DOHH2 (cell line): ENCODE data around the gene MEGF11.

Experiments
- H3F3A ChIP-seq: fragments of 200-600 bp; sonication (generic), shearing (Covaris generic); 2 replicates; pipeline ENCODE4 v1.6.0; 2016; ENCODE audit warnings: antibody characterized with exemption, mild to moderate bottlenecking; ENCODE audit not compliant: control insufficient read depth, insufficient read depth
- H3K27ac ChIP-seq: fragments of 200-600 bp; sonication (generic); 2 replicates; pipeline ENCODE4 v1.5.1; 2014; ENCODE audit warnings: low read depth, mild to moderate bottlenecking, low read length, moderate library complexity
- H3K27me3 ChIP-seq: fragments of 200-600 bp; sonication (generic); 2 replicates; pipeline ENCODE4 v1.6.1; 2014; ENCODE audit warnings: mild to moderate bottlenecking, low read length, mixed read lengths; ENCODE audit not compliant: control insufficient read depth
- H3K36me3 ChIP-seq: fragments of 200-600 bp; sonication (generic); 2 replicates; pipeline ENCODE4 v1.6.1; 2014; ENCODE audit warnings: mild to moderate bottlenecking, low read length, moderate library complexity, mixed read lengths; ENCODE audit not compliant: control insufficient read depth
- H3K4me1 ChIP-seq: fragments of 200-600 bp; sonication (generic); 2 replicates; pipeline ENCODE4 v1.6.1; 2014; ENCODE audit warnings: mild to moderate bottlenecking, low read length, mixed read lengths; ENCODE audit not compliant: control insufficient read depth
- H3K4me2 ChIP-seq: fragments of 200-600 bp; sonication (generic); 2 replicates; pipeline ENCODE4 v1.6.0; 2014; ENCODE audit warnings: mild to moderate bottlenecking, low read length, moderate library complexity
- H3K4me3 ChIP-seq: fragments of 200-600 bp; sonication (generic); 2 replicates; pipeline ENCODE4 v1.5.1; 2014; ENCODE audit warnings: mild to moderate bottlenecking, low read length, mixed read lengths
- H3K79me2 ChIP-seq: fragments of 200-600 bp; sonication (generic); 2 replicates; pipeline ENCODE4 v1.6.1; 2014; ENCODE audit warnings: mild to moderate bottlenecking, low read length, mixed read lengths; ENCODE audit not compliant: control insufficient read depth
- H3K9me2 ChIP-seq: fragments of 200-600 bp; sonication (generic); replicated peaks from 2 replicates; pipeline ENCODE4 v1.6.1; 2014; ENCODE audit warnings: mild to moderate bottlenecking, low read length, mixed read lengths; ENCODE audit not compliant: control insufficient read depth
- H3K9me3 ChIP-seq: fragments of 200-600 bp; sonication (generic); 2 replicates; pipeline ENCODE4 v1.6.1; 2014; ENCODE audit warnings: antibody characterized with exemption, low read length, mixed read lengths; ENCODE audit not compliant: control insufficient read depth, insufficient read depth
- H4K20me1 ChIP-seq: fragments of 200-600 bp; sonication (generic); 2 replicates; pipeline ENCODE4 v1.6.0; 2014; ENCODE audit warnings: low read depth, mild to moderate bottlenecking, antibody characterized with exemption, low read length, moderate library complexity; ENCODE audit not compliant: control insufficient read depth, insufficient read depth
- EZH2phosphoT487 ChIP-seq: fragments of 200-600 bp; sonication (generic); IDR thresholded peaks from 2 replicates; pipeline ENCODE4 v1.6.1; 2017; ENCODE audit warnings: borderline replicate concordance, mild to moderate bottlenecking, antibody characterized with exemption, low read length, moderate library complexity, mixed read lengths
- TF ChIP-seq, protein P1 (sequence below): fragments of 200-600 bp; sonication (generic); IDR thresholded peaks from one replicate; pipeline ENCODE4 v1.5.1; 2014; ENCODE audit warnings: antibody characterized with exemption, mild to moderate bottlenecking, low read depth, low read length; ENCODE audit not compliant: poor library complexity, severe bottlenecking

Gene MEGF11

GRCh38 chr15:66108483-66109265 lies 144.9 kb downstream of the MEGF11 start:
- TF ChIP-seq, protein P1, sequence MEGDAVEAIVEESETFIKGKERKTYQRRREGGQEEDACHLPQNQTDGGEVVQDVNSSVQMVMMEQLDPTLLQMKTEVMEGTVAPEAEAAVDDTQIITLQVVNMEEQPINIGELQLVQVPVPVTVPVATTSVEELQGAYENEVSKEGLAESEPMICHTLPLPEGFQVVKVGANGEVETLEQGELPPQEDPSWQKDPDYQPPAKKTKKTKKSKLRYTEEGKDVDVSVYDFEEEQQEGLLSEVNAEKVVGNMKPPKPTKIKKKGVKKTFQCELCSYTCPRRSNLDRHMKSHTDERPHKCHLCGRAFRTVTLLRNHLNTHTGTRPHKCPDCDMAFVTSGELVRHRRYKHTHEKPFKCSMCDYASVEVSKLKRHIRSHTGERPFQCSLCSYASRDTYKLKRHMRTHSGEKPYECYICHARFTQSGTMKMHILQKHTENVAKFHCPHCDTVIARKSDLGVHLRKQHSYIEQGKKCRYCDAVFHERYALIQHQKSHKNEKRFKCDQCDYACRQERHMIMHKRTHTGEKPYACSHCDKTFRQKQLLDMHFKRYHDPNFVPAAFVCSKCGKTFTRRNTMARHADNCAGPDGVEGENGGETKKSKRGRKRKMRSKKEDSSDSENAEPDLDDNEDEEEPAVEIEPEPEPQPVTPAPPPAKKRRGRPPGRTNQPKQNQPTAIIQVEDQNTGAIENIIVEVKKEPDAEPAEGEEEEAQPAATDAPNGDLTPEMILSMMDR: no peak
- TF ChIP-seq EZH2phosphoT487: no peak
- H3K27ac ChIP-seq: no peak overlapping the region
- no peaks in the 10 kb centered on the region for H3K9me2 ChIP-seq
- no peaks in the 10 kb centered on the region; the same call in 1 of the 2 replicates for H4K20me1 ChIP-seq
- H3K36me3 ChIP-seq: peaks cover 78% of the 10 kb centered on the region
- no peak overlapping the region for H3K4me2 ChIP-seq
- H3K79me2 ChIP-seq: no peaks in the 10 kb centered on the region
- H3K4me3 ChIP-seq: no peak overlapping the region
- H3F3A ChIP-seq: no peaks in the 10 kb centered on the region
- H3K4me1 ChIP-seq: peaks cover 6% of the 10 kb centered on the region; the same call in 1 of the 2 replicates
- H3K9me3 ChIP-seq: no peaks in the 10 kb centered on the region
- H3K27me3 ChIP-seq: no peaks in the 10 kb centered on the region

- Histone ChIP-seq H3K4me2 (no peak overlapping the region), H3K4me3 (no peak overlapping the region), H3F3A (no peaks in the 10 kb centered on the region), H3K79me2 (no peaks in the 10 kb centered on the region), H4K20me1 (no peaks in the 10 kb centered on the region; the same call in 1 of the 2 replicates), H3K36me3 (peaks cover 86% of the 10 kb centered on the region), H3K27me3 (no peaks in the 10 kb centered on the region), H3K9me3 (no peaks in the 10 kb centered on the region), H3K9me2 (no peaks in the 10 kb centered on the region), H3K4me1 (0 out of 2 replicates have a peak, but pooled peaks cover 2% of the 10 kb centered on the region), H3K27ac (no peak overlapping the region)
- TF ChIP-seq, protein P1: no peak
- no peak for TF ChIP-seq EZH2phosphoT487
These were observed 146.5 kb downstream of the MEGF11 start for GRCh38 chr15:66107070-66107469.

DNA sequence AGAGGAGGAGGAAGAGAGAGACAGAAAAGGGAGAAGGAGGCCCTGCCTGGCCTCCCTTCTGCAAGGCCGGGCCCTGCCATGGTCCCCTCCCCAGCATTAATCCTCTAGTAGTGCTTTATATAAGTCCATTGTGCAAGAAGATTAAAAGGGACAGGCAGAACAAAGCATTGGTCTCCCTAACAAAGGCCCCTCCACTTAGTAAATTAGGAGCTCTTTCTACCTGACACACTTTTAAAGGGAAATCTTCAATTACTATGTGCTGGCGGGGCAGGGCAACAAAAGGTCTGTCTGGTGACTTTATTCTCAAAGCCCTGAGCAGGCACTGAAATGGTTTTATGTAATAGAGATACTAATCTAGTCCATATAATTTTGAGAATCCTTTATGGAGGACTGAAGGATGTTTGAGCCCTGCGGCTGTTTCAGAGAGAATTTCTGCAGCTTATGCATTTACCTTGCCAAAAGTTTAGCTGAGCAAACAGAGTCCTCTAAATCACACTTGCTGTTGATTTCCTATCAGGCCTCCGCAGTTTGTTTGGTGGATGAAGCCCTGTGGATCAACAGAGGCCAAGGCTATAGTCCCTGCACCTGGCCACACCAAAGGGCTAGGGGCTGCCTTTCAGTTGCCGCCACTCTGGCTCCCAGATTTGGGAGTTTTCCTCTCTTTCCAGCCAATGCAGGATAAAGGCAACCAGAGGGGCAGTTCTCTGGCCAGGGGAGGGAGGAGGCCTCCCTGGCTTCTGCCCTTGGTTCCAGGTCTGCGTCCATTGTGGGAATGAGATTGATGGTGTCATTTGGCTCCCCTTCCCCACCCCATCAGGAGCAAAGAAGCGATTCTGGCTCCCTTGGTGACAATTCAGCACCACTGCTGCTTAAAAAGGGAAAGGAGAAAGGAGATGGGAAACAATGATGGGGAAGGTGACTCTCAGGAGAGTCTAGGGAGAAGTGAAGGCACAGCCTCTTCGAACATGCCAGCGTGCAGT lies 148.0 kb downstream of the MEGF11 start:
- Histone ChIP-seq H3K9me3 (no peaks in the 10 kb centered on the region), H3K79me2 (no peaks in the 10 kb centered on the region), H4K20me1 (no peaks in the 10 kb centered on the region; the same call in 1 of the 2 replicates), H3K36me3 (peaks cover 84% of the 10 kb centered on the region), H3F3A (no peaks in the 10 kb centered on the region), H3K27ac (no peak overlapping the region), H3K4me2 (no peak overlapping the region), H3K4me1 (0 out of 2 replicates have a peak, but pooled peaks cover 2% of the 10 kb centered on the region), H3K9me2 (no peaks in the 10 kb centered on the region), H3K4me3 (no peak overlapping the region), H3K27me3 (no peaks in the 10 kb centered on the region)
- TF ChIP-seq EZH2phosphoT487: no peak
- TF ChIP-seq, protein P1: no peak
